GM23338 (cell line): ENCODE data around the gene FUT3. TPM values are rescaled to one million over a fixed set of nuclear protein-coding genes. Genes with fewer than 3 reads are reported as not detected.

Source experiments
- ATAC-seq: fragments of 200-7000 bp; cut with Tn5 transposase; 3 replicates; pipeline ENCODE4 v1.9.1; 2020
- DNase-seq: peaks from one replicate; pipeline ENCODE4 v3.0.0-alpha.2; 2015; ENCODE audit warnings: low spot score
- H2AFZ ChIP-seq: fragments of 200-600 bp; sonication (generic); 2 replicates; pipeline ENCODE4 v1.8.0; 2016; ENCODE audit warnings: antibody characterized with exemption, mild to moderate bottlenecking, moderate library complexity
- H3F3A ChIP-seq: fragments of 200-600 bp; sonication (generic); replicated peaks from 2 replicates; pipeline ENCODE4 v1.8.0; 2017; ENCODE audit warnings: antibody characterized with exemption, mixed run types, low read depth
- H3K27ac ChIP-seq: fragments of 200-600 bp; sonication (generic); 2 replicates; pipeline ENCODE4 v1.6.1; 2016; ENCODE audit warnings: low read depth
- H3K27me3 ChIP-seq: fragments of 200-600 bp; sonication (generic); 2 replicates; pipeline ENCODE4 v1.8.0; 2016; ENCODE audit warnings: mild to moderate bottlenecking, mixed run types, moderate library complexity; ENCODE audit not compliant: insufficient read depth
- H3K36me3 ChIP-seq: fragments of 200-600 bp; sonication (generic); 2 replicates; pipeline ENCODE4 v1.8.0; 2016; ENCODE audit warnings: mild to moderate bottlenecking; ENCODE audit not compliant: insufficient read depth
- H3K4me1 ChIP-seq: fragments of 200-600 bp; sonication (generic); 2 replicates; pipeline ENCODE4 v1.8.0; 2016; ENCODE audit warnings: mild to moderate bottlenecking, moderate library complexity; ENCODE audit not compliant: insufficient read depth
- H3K4me2 ChIP-seq: fragments of 200-600 bp; sonication (generic); 2 replicates; pipeline ENCODE4 v1.7.1; 2017; ENCODE audit warnings: mixed run types
- H3K4me3 ChIP-seq: fragments of 200-600 bp; sonication (generic); 2 replicates; pipeline ENCODE4 v1.6.1; 2016; ENCODE audit warnings: mixed run types
- H3K79me2 ChIP-seq: fragments of 200-600 bp; sonication (generic); replicated peaks from 2 replicates; pipeline ENCODE4 v1.8.0; 2017; ENCODE audit warnings: mild to moderate bottlenecking; ENCODE audit not compliant: insufficient read depth
- H3K9me2 ChIP-seq: fragments of 200-600 bp; sonication (generic); 2 replicates; pipeline ENCODE4 v1.8.0; 2017; ENCODE audit not compliant: insufficient read depth
- H4K20me1 ChIP-seq: fragments of 200-600 bp; sonication (generic); replicated peaks from 2 replicates; pipeline ENCODE4 v1.8.0; 2017; ENCODE audit warnings: mild to moderate bottlenecking; ENCODE audit not compliant: insufficient read depth
- H3K27ac Mint-ChIP-seq: 2 replicates; pipeline ENCODE4 v1.8.0; 2020; ENCODE audit warnings: inconsistent platforms, mild to moderate bottlenecking, moderate library complexity, mixed read lengths
- H3K27me3 Mint-ChIP-seq: 3 replicates; pipeline ENCODE4 v1.8.0; 2022; ENCODE audit warnings: low read depth, mild to moderate bottlenecking, moderate library complexity, mixed read lengths, inconsistent platforms; ENCODE audit not compliant: insufficient read depth, poor library complexity
- H3K36me3 Mint-ChIP-seq: 3 replicates; pipeline ENCODE4 v1.8.0; 2021; ENCODE audit warnings: low read depth, mild to moderate bottlenecking, inconsistent platforms, moderate library complexity, mixed read lengths
- H3K4me1 Mint-ChIP-seq: 3 replicates; pipeline ENCODE4 v1.8.0; 2020; ENCODE audit warnings: mild to moderate bottlenecking, inconsistent platforms, mixed read lengths
- H3K4me3 Mint-ChIP-seq: 3 replicates; pipeline ENCODE4 v1.8.0; 2021; ENCODE audit warnings: moderate library complexity, mild to moderate bottlenecking, inconsistent platforms, mixed read lengths
- H3K9me3 Mint-ChIP-seq: 3 replicates; pipeline ENCODE4 v1.8.0; 2020; ENCODE audit warnings: moderate library complexity, mild to moderate bottlenecking, inconsistent platforms, mixed read lengths
- CREB1 ChIP-seq: fragments of 250-450 bp; sonication (Bioruptor Pico); IDR thresholded peaks from 2 replicates; pipeline ENCODE4 v1.5.0; 2020; ENCODE audit warnings: low read depth, mild to moderate bottlenecking, moderate library complexity
- CTCF ChIP-seq, 2 experiments: fragments of 200-600 bp in 1 of 2; sonication (generic) in 1 of 2; conservative IDR thresholded peaks; 2 replicates each; pipeline versions ENCODE4 v1.5.1 to v1.6.1; 2016 to 2017; ENCODE audit warnings: antibody characterized with exemption in 2 of 2, low read depth in 2 of 2, mild to moderate bottlenecking in 2 of 2, moderate library complexity in 1 of 2
- EZH2 ChIP-seq: fragments of 200-600 bp; sonication (generic); IDR thresholded peaks from one replicate; pipeline ENCODE4 v1.8.0; 2017; ENCODE audit warnings: antibody characterized with exemption, mild to moderate bottlenecking, low read depth; ENCODE audit not compliant: unreplicated experiment
- EZH2phosphoT487 ChIP-seq: fragments of 200-600 bp; sonication (generic); IDR thresholded peaks from one replicate; pipeline ENCODE4 v1.8.1; 2018; ENCODE audit warnings: antibody characterized with exemption; ENCODE audit not compliant: unreplicated experiment
- JUNB ChIP-seq: IDR thresholded peaks from one replicate; pipeline ENCODE4 v1.6.1; 2016; ENCODE audit warnings: antibody characterized with exemption; ENCODE audit not compliant: unreplicated experiment
- NANOG ChIP-seq: IDR thresholded peaks from 2 replicates; pipeline ENCODE4 v1.6.1; 2016; ENCODE audit warnings: antibody characterized with exemption, borderline replicate concordance
- POLR2AphosphoS5 ChIP-seq: IDR thresholded peaks from 2 replicates; pipeline ENCODE4 v1.6.1; 2016; ENCODE audit warnings: antibody characterized with exemption, low read depth
- STAT1 ChIP-seq: IDR thresholded peaks from one replicate; pipeline ENCODE4 v1.6.1; 2016; ENCODE audit warnings: antibody characterized with exemption; ENCODE audit not compliant: unreplicated experiment
- ZNF114 ChIP-seq: fragments of 250-450 bp; sonication (Bioruptor Pico); IDR thresholded peaks from 2 replicates; pipeline ENCODE4 v1.5.0; 2020; ENCODE audit warnings: mild to moderate bottlenecking, moderate library complexity
- ZNF331 ChIP-seq: fragments of 250-450 bp; sonication (Bioruptor Pico); IDR thresholded peaks from 2 replicates; pipeline ENCODE4 v1.5.0; 2020; ENCODE audit warnings: low read depth, mild to moderate bottlenecking, moderate library complexity
- polyA plus RNA-seq: library from polyadenylated mRNA; unstranded; fragments of >200 nt; fragmentation: Nextera tagmentation; extraction: Ambion mirVana; gene quantifications from 2 replicates; pipeline ENCODE4 v1.2.1, GENCODE V29; 2016
- total RNA-seq: library from RNA; depleted of rRNA; stranded (reverse); fragments of >200 nt; shearing (Covaris generic); gene quantifications from 2 replicates; pipeline ENCODE4 v1.2.3, GENCODE V29; 2014

Gene FUT3
- total and polyA plus RNA-seq, 2 experiments from 2014 or later, result 0.45 TPM; not detected in 1

GRCh38 chr19:5892772-5893275 is 41.6 kb upstream of the FUT3 start:
- no peaks in the 10 kb centered on the region for H3K9me3 Mint-ChIP-seq
- Histone ChIP-seq H2AFZ (no peak overlapping the region), H3K36me3 (no peaks in the 10 kb centered on the region), H3K79me2 (no peaks in the 10 kb centered on the region), H3K9me2 (no peaks in the 10 kb centered on the region), H3K27ac (no peak overlapping the region), H3K4me2 (no peak overlapping the region; the same call in 1 of the 2 replicates), H3K27me3 (no peaks in the 10 kb centered on the region), H4K20me1 (peaks cover 5% of the 10 kb centered on the region; the same call in 1 of the 2 replicates), H3F3A (no peaks in the 10 kb centered on the region), H3K4me1 (peaks cover 4% of the 10 kb centered on the region; the same call in 1 of the 2 replicates), H3K4me3 (no peak overlapping the region)
- H3K27ac Mint-ChIP-seq, result no peak overlapping the region
- no peak for TF ChIP-seq ZNF331 (CRISPR knock-in tag)
- 0 out of 2 replicates have a peak, but pooled peaks have one; percentile 6 for TF ChIP-seq POLR2AphosphoS5
- H3K36me3 Mint-ChIP-seq, result peaks cover 6% of the 10 kb centered on the region
- DNase-seq (no peak), ATAC-seq (no peak)
- no peaks in the 10 kb centered on the region; the same call in 1 of the 3 replicates for H3K4me1 Mint-ChIP-seq
- H3K27me3 Mint-ChIP-seq, result peaks cover 10% of the 10 kb centered on the region
- H3K4me3 Mint-ChIP-seq, result no peak overlapping the region

GRCh38 chr19:5891938-5892771 is 40.9 kb upstream of the FUT3 start:
- Histone ChIP-seq H3K4me3 (peak overlapping the region; percentile 28; the same call in 1 of the 2 replicates), H3F3A (no peaks in the 10 kb centered on the region), H3K4me2 (peak overlapping the region; percentile 51), H3K36me3 (no peaks in the 10 kb centered on the region), H3K27me3 (no peaks in the 10 kb centered on the region), H3K27ac (no peak overlapping the region), H3K79me2 (no peaks in the 10 kb centered on the region), H3K9me2 (no peaks in the 10 kb centered on the region), H3K4me1 (peaks cover 4% of the 10 kb centered on the region; the same call in 1 of the 2 replicates), H2AFZ (no peak overlapping the region), H4K20me1 (no peaks in the 10 kb centered on the region; the same call in 1 of the 2 replicates)
- Mint-ChIP-seq H3K4me3 (no peak overlapping the region), H3K36me3 (peaks cover 5% of the 10 kb centered on the region), H3K27me3 (peaks cover 8% of the 10 kb centered on the region), H3K9me3 (no peaks in the 10 kb centered on the region), H3K27ac (no peak overlapping the region), H3K4me1 (no peaks in the 10 kb centered on the region; the same call in 1 of the 3 replicates)
- ATAC-seq, result peak; percentile 66
- TF ChIP-seq CTCF (conservative IDR thresholded peaks at IDR 0.05; ENCODE audit: low read depth in 2 of 2), result peak; percentile 70 to 88
- TF ChIP-seq POLR2AphosphoS5, result peak; percentile 62
- TF ChIP-seq CREB1 (CRISPR knock-in tag), result no peak
- peak; percentile 66 for DNase-seq

- Histone ChIP-seq H3K27me3 (no peaks in the 10 kb centered on the region), H3K4me3 (no peak overlapping the region; the same call in 1 of the 2 replicates), H3K9me2 (no peaks in the 10 kb centered on the region), H3K4me2 (0 out of 2 replicates have a peak overlapping the region, but pooled peaks have one; percentile 51), H4K20me1 (no peaks in the 10 kb centered on the region; the same call in 1 of the 2 replicates), H3K79me2 (no peaks in the 10 kb centered on the region), H3K27ac (no peak overlapping the region), H3F3A (no peaks in the 10 kb centered on the region), H3K36me3 (no peaks in the 10 kb centered on the region), H3K4me1 (peaks cover 4% of the 10 kb centered on the region; the same call in 1 of the 2 replicates), H2AFZ (no peak overlapping the region)
- H3K9me3 Mint-ChIP-seq, result no peaks in the 10 kb centered on the region
- DNase-seq (no peak), ATAC-seq (peak; percentile 22)
- H3K4me1 Mint-ChIP-seq, result no peaks in the 10 kb centered on the region; the same call in 1 of the 3 replicates
- H3K27me3 Mint-ChIP-seq, result peaks cover 8% of the 10 kb centered on the region
- H3K27ac Mint-ChIP-seq, result no peak overlapping the region
- no peak overlapping the region for H3K4me3 Mint-ChIP-seq
- H3K36me3 Mint-ChIP-seq, result peaks cover 4% of the 10 kb centered on the region; the same call in 2 of the 3 replicates
- TF ChIP-seq STAT1 (no peak), CREB1 (CRISPR knock-in tag) (no peak), ZNF114 (CRISPR knock-in tag) (no peak), POLR2AphosphoS5 (no peak), NANOG (no peak), EZH2 (no peak), EZH2phosphoT487 (no peak), CTCF (conservative IDR thresholded peaks at IDR 0.05; ENCODE audit: low read depth in 2 of 2) (no peak), JUNB (no peak)
Observed at GRCh38 chr19:5891572-5891937, 40.3 kb upstream of the FUT3 start.
